H9 (cell line): ENCODE measurements around the gene MSI1. TPM values are rescaled to one million over a fixed set of nuclear protein-coding genes. Genes with fewer than 3 reads are reported as not detected.

Source experiments
- DNase-seq: peaks from one replicate; pipeline ENCODE4 v3.0.0-alpha.2; 2017
- H2AFZ ChIP-seq: one replicate; pipeline ENCODE4 v1.6.1; 2013; ENCODE audit warnings: mild to moderate bottlenecking, low read length, control low read depth, moderate library complexity
- H2AK5ac ChIP-seq: 2 replicates; pipeline ENCODE4 v1.6.1; 2013; ENCODE audit warnings: low read length, control low read depth, mixed read lengths; ENCODE audit not compliant: insufficient read length
- H2BK120ac ChIP-seq: one replicate; pipeline ENCODE4 v1.6.1; 2013; ENCODE audit warnings: low read depth, mild to moderate bottlenecking, low read length, control low read depth, inconsistent platforms; ENCODE audit not compliant: poor library complexity, severe bottlenecking
- H2BK12ac ChIP-seq: 2 replicates; pipeline ENCODE4 v1.6.1; 2013; ENCODE audit warnings: low read length, control low read depth, mixed read lengths, low read depth; ENCODE audit not compliant: insufficient read length
- H2BK15ac ChIP-seq: 2 replicates; pipeline ENCODE4 v1.6.1; 2013; ENCODE audit warnings: low read depth, low read length, control low read depth
- H2BK20ac ChIP-seq: one replicate; pipeline ENCODE4 v1.6.1; 2013; ENCODE audit warnings: low read depth, mild to moderate bottlenecking, low read length, control low read depth, inconsistent platforms; ENCODE audit not compliant: poor library complexity, severe bottlenecking
- H2BK5ac ChIP-seq: 2 replicates; pipeline ENCODE4 v1.6.1; 2013; ENCODE audit warnings: low read length, control low read depth, mixed read lengths; ENCODE audit not compliant: insufficient read length
- H3K14ac ChIP-seq: 2 replicates; pipeline ENCODE4 v1.6.1; 2013; ENCODE audit warnings: low read length, control low read depth; ENCODE audit not compliant: insufficient read depth
- H3K18ac ChIP-seq: 2 replicates; pipeline ENCODE4 v1.6.1; 2013; ENCODE audit warnings: low read depth, mild to moderate bottlenecking, mixed read lengths, low read length, control low read depth; ENCODE audit not compliant: insufficient read length
- H3K23ac ChIP-seq: 2 replicates; pipeline ENCODE4 v1.6.1; 2013; ENCODE audit warnings: low read length, control low read depth, mixed read lengths, low read depth; ENCODE audit not compliant: insufficient read length
- H3K23me2 ChIP-seq: 2 replicates; pipeline ENCODE4 v1.6.1; 2013; ENCODE audit warnings: low read depth, mild to moderate bottlenecking, mixed read lengths, low read length, control low read depth; ENCODE audit not compliant: insufficient read length, poor library complexity, severe bottlenecking
- H3K27ac ChIP-seq: 2 replicates; pipeline ENCODE4 v1.5.1; 2013; ENCODE audit warnings: low read length, control low read depth, mixed read lengths, low read depth; ENCODE audit not compliant: insufficient read length
- H3K27me3 ChIP-seq: 2 replicates; pipeline ENCODE4 v1.6.1; 2013; ENCODE audit warnings: low read length, control low read depth, inconsistent platforms; ENCODE audit not compliant: insufficient read depth
- H3K4ac ChIP-seq: 2 replicates; pipeline ENCODE4 v1.6.1; 2013; ENCODE audit warnings: low read depth, mild to moderate bottlenecking, control low read depth, inconsistent platforms, low read length, moderate library complexity
- H3K4me1 ChIP-seq: 2 replicates; pipeline ENCODE4 v1.6.1; 2013; ENCODE audit warnings: low read length, control low read depth, inconsistent platforms; ENCODE audit not compliant: insufficient read depth
- H3K4me2 ChIP-seq: 2 replicates; pipeline ENCODE4 v1.6.1; 2013; ENCODE audit warnings: low read length, control low read depth, mixed read lengths; ENCODE audit not compliant: insufficient read length, insufficient read depth
- H3K56ac ChIP-seq: 2 replicates; pipeline ENCODE4 v1.6.1; 2013; ENCODE audit warnings: low read depth, mild to moderate bottlenecking, mixed read lengths, low read length, control low read depth; ENCODE audit not compliant: insufficient read length
- H3K79me1 ChIP-seq: 2 replicates; pipeline ENCODE4 v1.6.1; 2013; ENCODE audit warnings: low read depth, mild to moderate bottlenecking, moderate library complexity, low read length, control low read depth, inconsistent platforms; ENCODE audit not compliant: insufficient read depth, poor library complexity, severe bottlenecking
- H3K79me2 ChIP-seq: 2 replicates; pipeline ENCODE4 v1.6.1; 2013; ENCODE audit warnings: low read length, control low read depth, inconsistent platforms; ENCODE audit not compliant: insufficient read depth
- H3K9ac ChIP-seq: 2 replicates; pipeline ENCODE4 v1.6.1; 2013; ENCODE audit warnings: low read length, control low read depth, mixed read lengths; ENCODE audit not compliant: insufficient read length; ENCODE audit errors: extremely low read depth
- H3K9me3 ChIP-seq: one replicate; pipeline ENCODE4 v1.6.1; 2013; ENCODE audit warnings: low read depth, low read length, inconsistent platforms; ENCODE audit not compliant: control insufficient read depth
- H3T11ph ChIP-seq: one replicate; pipeline ENCODE4 v1.6.1; 2013; ENCODE audit warnings: mild to moderate bottlenecking, low read length, control low read depth, inconsistent platforms
- H4K20me1 ChIP-seq: one replicate; pipeline ENCODE4 v1.6.1; 2013; ENCODE audit not compliant: control insufficient read depth, insufficient read length, insufficient read depth
- H4K5ac ChIP-seq: 2 replicates; pipeline ENCODE4 v1.6.1; 2013; ENCODE audit warnings: low read depth, mild to moderate bottlenecking, mixed read lengths, low read length, control low read depth; ENCODE audit not compliant: insufficient read length
- H4K8ac ChIP-seq: replicated peaks from 2 replicates; pipeline ENCODE4 v1.6.1; 2013; ENCODE audit warnings: low read length, control low read depth, mixed read lengths, low read depth; ENCODE audit not compliant: insufficient read length
- H4K91ac ChIP-seq: 2 replicates; pipeline ENCODE4 v1.6.1; 2013; ENCODE audit warnings: low read depth, mild to moderate bottlenecking, moderate library complexity, mixed read lengths, low read length, control low read depth; ENCODE audit not compliant: insufficient read length
- H3K27ac Mint-ChIP-seq, 3 experiments: 2 replicates in 2 of 3; 3 replicates in 1 of 3; pipeline ENCODE4 v1.8.0; 2020 to 2021; ENCODE audit warnings: mixed read lengths in 3 of 3, mild to moderate bottlenecking in 1 of 3, moderate library complexity in 1 of 3
- H3K27me3 Mint-ChIP-seq: 2 replicates; pipeline ENCODE4 v1.8.0; 2021; ENCODE audit warnings: low read depth, mild to moderate bottlenecking, moderate library complexity, mixed read lengths
- H3K36me3 Mint-ChIP-seq, 3 experiments: 2 replicates in 2 of 3; 3 replicates in 1 of 3; pipeline ENCODE4 v1.8.0; 2020 to 2021; ENCODE audit warnings: low read depth in 3 of 3, mixed read lengths in 3 of 3; ENCODE audit not compliant: insufficient read depth in 1 of 3
- H3K4me1 Mint-ChIP-seq, 2 experiments: 2 replicates each; pipeline ENCODE4 v1.8.0; 2020; ENCODE audit warnings: mixed read lengths in 2 of 2
- H3K4me3 Mint-ChIP-seq, 2 experiments: 2 replicates in 1 of 2; 3 replicates in 1 of 2; pipeline ENCODE4 v1.8.0; 2020 to 2021; ENCODE audit warnings: mild to moderate bottlenecking in 2 of 2, mixed read lengths in 2 of 2, moderate library complexity in 1 of 2
- H3K9me3 Mint-ChIP-seq, 2 experiments: 2 replicates in 1 of 2; 3 replicates in 1 of 2; pipeline ENCODE4 v1.8.0; 2020; ENCODE audit warnings: mild to moderate bottlenecking in 2 of 2, mixed read lengths in 2 of 2, moderate library complexity in 1 of 2
- WGBS: extraction: QIAGEN DNeasy Blood & Tissue Kit; methylation state at CpG from one replicate; pipeline ENCODE4 v1.1.7; 2013; ENCODE audit warnings: missing lambda C conversion rate, low lambda C conversion rate, mixed read lengths; ENCODE audit not compliant: insufficient read length; ENCODE audit errors: extremely low coverage; 5-methylcytosine and 5-hydroxymethylcytosine counted together
- total RNA-seq: library from RNA; stranded (reverse); gene quantifications from 2 replicates; pipeline ENCODE4 v1.2.1, GENCODE V29; 2021
- TF ChIP-seq, protein P1 (sequence below): fragments of 200-600 bp; sonication (generic); conservative IDR thresholded peaks from 3 replicates; pipeline ENCODE4 v1.8.0; 2021; ENCODE audit warnings: antibody characterized with exemption, mild to moderate bottlenecking

The MSI1 gene
- total RNA-seq, 1 experiment from 2014 or later: 91.5 TPM

DNA sequence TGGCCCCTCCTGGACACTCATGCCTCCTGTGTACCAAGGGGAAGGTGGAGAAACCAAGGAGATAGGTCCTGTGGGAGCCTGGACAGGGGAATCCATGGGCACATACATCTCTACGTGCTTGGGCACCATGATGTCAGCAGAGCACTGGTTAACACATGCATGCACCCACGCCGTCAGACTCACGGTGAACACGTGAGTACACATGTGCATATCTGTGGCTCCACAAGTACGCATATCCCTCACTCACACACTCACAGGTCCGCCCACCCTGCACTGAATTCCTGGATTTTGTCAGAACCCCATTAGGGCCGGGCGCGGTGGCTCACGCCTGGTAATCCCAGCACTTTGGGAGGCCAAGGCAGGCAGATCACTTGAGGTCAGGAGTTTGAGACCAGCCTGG, 39.8 kb upstream of the MSI1 start:
- no peak overlapping the region for H2BK20ac ChIP-seq
- H3K23ac ChIP-seq: no peak overlapping the region
- H3K14ac ChIP-seq: no peak overlapping the region
- H3K56ac ChIP-seq: no peak overlapping the region
- H4K91ac ChIP-seq: no peak overlapping the region
- TF ChIP-seq, protein P1, sequence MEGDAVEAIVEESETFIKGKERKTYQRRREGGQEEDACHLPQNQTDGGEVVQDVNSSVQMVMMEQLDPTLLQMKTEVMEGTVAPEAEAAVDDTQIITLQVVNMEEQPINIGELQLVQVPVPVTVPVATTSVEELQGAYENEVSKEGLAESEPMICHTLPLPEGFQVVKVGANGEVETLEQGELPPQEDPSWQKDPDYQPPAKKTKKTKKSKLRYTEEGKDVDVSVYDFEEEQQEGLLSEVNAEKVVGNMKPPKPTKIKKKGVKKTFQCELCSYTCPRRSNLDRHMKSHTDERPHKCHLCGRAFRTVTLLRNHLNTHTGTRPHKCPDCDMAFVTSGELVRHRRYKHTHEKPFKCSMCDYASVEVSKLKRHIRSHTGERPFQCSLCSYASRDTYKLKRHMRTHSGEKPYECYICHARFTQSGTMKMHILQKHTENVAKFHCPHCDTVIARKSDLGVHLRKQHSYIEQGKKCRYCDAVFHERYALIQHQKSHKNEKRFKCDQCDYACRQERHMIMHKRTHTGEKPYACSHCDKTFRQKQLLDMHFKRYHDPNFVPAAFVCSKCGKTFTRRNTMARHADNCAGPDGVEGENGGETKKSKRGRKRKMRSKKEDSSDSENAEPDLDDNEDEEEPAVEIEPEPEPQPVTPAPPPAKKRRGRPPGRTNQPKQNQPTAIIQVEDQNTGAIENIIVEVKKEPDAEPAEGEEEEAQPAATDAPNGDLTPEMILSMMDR: no peak
- H2BK12ac ChIP-seq: no peak overlapping the region
- no peak overlapping the region for H3K18ac ChIP-seq
- H3K4ac ChIP-seq: no peak overlapping the region
- no peak overlapping the region for H2BK5ac ChIP-seq
- H3K27ac ChIP-seq: no peak overlapping the region
- no peak overlapping the region for H2AK5ac ChIP-seq
- no peaks in the 10 kb centered on the region for H3K27me3 ChIP-seq
- no peak for DNase-seq
- peaks cover 2% of the 10 kb centered on the region; the same call in 1 of the 2 replicates for H3K27me3 Mint-ChIP-seq
- no peak overlapping the region for H3K4me2 ChIP-seq
- no peaks in the 10 kb centered on the region for H3K79me2 ChIP-seq
- H2BK120ac ChIP-seq: no peak overlapping the region
- WGBS: no CpG with 5 or more reads among the region's 11 CpGs
- H4K20me1 ChIP-seq: no peaks in the 10 kb centered on the region
- H3K9ac ChIP-seq: no peak overlapping the region
- H3K4me1 ChIP-seq: no peaks in the 10 kb centered on the region
- no peak overlapping the region for H2AFZ ChIP-seq
- no peak overlapping the region for H2BK15ac ChIP-seq
- H3K9me3 ChIP-seq: no peaks in the 10 kb centered on the region
- no peaks in the 10 kb centered on the region for H3K23me2 ChIP-seq
- H3K4me1 Mint-ChIP-seq: peaks cover 10 to 13% of the 10 kb centered on the region in 2 experiments
- H3K36me3 Mint-ChIP-seq: peaks cover 0 to 2% (median 0%) of the 10 kb centered on the region in 3 experiments; a peak in 1 of 7 replicates
- H3T11ph ChIP-seq: no peak overlapping the region
- H4K8ac ChIP-seq: no peak overlapping the region
- no peaks in the 10 kb centered on the region for H3K79me1 ChIP-seq
- H3K9me3 Mint-ChIP-seq: peaks cover 0 to 3% of the 10 kb centered on the region in 2 experiments; a peak in 1 of 5 replicates
- no peak overlapping the region for H3K4me3 Mint-ChIP-seq
- no peak overlapping the region; a peak in 1 of 7 replicates for H3K27ac Mint-ChIP-seq
- no peak overlapping the region for H4K5ac ChIP-seq
